ENCODE measurements around the gene RYR1. TPM values are rescaled to one million over a fixed set of nuclear protein-coding genes. Genes with fewer than 3 reads are reported as not detected.
"Not testable (repeated sequence)": the region's sequence is repeated elsewhere in the genome, so short reads cannot be mapped to it uniquely, and the experiment has no call there.

RYR1 gene
- total RNA-seq, 1 donor from 2014 or later = 14.4 TPM

DNA sequence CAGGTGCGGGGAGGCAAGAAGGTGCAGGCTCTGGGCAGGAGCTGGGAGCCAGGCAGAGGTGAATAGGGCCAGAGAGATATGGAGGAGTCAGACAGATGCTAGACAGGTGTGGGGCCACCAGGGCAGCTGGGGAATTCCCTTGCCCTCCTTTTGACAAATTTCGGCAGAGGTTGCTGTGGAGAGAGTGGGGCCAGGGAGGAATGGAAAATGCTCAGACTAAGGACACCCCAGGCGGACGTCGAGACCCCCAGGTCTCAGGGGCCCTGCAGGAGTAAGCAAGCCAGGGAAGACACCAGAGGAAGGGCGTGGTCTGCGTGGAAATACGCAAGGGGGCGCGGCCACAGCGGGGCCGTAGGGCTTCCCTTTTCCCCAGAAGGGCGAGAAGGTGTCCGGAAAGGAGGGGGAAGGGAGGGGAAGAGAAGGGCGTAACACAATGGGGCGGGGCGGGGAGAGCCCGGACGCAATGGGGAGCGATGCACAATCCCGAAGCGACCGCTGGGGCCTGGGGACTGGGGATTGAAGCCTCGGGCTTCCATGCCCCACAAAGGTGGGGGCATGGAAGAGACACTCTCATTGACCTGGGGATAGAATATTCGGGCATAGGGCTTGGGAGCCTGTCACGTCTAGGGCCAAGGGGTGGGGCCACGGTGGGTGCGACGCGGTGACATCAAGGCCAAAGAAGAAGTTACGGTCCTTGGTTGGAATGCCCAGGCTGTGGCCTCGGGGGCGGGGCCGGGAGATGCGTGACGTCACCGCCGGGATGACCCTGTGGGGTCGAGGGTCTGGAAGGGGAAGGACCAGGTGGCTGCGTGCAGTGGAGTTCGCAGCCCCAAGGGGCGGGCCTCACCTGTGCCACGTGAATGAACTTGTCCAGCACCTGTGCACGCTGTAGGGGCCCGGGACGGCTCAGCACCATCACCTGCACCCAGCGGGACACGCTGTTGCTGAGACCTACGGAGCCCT lies 15.7 kb upstream of the RYR1 start:
- intact Hi-C loops (cut with DNase I) = loop anchor here (10.0 kb wide), 1 partner anchor 107 kb away; no protein-coding TSS in a partner anchor
- ATAC-seq (peak; percentile 72), DNase-seq (ENCODE audit: low spot score) (peak; percentile 72)

DNA sequence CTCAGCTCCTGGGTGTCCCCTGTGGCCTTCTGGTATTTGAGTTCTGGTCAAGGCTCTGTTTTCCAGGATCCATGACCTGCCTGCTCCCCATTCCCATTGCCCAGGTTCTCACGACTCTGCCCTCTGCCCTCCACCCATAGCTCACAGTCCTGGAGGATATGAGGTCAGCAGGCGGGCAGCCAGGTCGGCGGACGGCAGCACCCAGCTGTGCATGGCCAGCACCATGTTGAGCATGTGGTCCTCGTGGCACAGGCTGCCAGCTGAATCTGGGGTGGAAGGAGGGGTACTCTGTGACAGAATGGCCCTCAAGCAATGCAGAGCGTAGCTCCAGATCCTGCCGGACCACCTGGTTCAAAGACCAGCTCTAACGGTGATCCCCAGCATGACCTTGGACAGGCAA lies 12.6 kb upstream of the RYR1 start:
- ATAC-seq (no peak), DNase-seq (ENCODE audit: low spot score) (no peak)
- intact Hi-C loops (cut with DNase I) = no loop called here

DNA sequence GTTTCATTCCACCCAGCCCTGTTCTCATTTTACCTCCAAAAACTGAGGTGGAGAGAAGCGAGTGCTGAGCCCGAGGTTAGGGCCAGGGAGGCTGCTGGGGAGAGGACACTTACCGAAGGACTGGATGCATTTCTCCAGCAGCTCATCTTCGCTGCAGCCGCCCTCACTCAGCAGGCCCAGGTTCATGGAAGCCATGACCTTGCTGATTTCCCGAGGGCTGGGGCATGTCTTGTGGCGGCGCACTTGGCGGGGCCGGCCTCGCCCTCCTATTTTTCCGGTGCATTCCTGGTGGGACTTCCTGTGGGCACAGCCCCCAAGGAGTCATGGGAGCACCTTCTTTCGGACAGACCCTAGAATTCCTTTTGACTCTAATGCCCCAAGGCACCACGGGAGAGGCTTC lies 11.6 kb upstream of the RYR1 start:
- ATAC-seq (no peak), DNase-seq (ENCODE audit: low spot score) (no peak)
- intact Hi-C loops (cut with DNase I) = no loop called here

DNA sequence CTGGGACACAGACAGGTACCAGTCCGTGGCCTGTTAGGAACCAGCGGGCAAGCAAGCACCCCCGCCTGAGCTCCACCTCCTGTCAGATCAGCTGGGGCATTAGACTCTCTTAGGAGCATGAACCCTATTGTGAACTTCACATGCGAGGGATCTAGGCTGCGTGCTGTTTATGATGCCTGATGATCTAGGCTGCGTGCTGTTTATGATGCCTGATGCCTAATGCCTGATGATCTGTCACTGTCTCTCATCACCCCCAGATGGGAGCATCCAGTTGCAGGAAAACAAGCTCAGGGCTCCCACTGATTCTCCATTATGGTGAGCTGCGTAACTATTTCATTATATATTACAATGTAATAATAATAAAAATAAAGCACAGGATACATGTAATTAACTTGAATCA lies 11.1 kb upstream of the RYR1 start:
- intact Hi-C loops (cut with DNase I) = no loop called here
- ATAC-seq (no peak), DNase-seq (ENCODE audit: low spot score) (no peak)

DNA sequence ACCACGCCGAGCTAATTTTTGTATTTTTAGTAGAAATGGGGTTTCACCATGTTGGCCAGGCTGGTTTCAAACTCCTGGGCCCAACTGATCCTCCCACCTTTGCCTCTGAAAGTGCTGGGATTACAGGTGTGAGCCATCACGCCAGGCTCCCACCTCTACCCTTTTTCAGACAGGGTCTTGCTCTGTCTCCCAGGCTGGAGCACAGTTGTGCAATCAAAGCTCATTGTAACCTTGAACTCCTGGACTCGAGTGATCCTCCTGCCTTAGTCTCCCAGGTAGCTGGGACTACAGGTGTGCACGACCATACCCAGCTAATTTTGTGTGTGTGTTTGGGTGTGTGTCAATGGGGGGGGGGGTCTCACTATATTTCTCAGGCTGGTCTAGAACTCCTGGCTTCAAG lies 9.2 kb upstream of the RYR1 start:
- DNase-seq (ENCODE audit: low spot score) (no peak), ATAC-seq (no peak)
- intact Hi-C loops (cut with DNase I) = no loop called here

DNA sequence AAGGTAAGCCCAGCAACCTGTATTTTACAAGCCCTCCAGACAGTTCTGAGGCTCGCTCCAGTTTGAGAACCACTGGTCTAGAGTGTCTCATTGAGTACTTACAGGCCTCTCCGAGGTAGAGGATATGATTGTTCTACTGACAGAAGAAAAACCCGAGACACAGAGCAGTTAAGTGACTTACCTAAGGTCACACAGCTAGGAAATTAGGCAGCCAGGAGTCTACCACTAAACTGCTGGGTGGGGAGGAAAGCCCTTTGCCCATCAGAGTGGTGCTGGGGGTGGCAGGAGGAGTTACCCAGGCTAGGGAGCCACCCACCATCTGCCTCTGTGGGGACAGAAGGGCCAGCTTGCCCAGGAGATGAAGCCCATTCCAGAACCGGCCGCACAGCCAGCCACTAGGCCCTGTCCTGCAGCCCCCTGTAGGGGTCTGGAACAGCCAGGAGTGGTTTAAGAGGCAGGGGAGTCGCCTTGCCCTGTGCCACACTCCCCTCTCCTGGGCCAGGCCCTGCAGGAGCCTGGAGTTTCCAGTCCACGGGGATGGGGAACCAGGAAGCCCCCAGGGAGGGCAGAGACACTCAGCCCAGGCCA lies 8.2 kb upstream of the RYR1 start:
- intact Hi-C loops (cut with DNase I) = no loop called here
- ATAC-seq = no peak
- DNase-seq (ENCODE audit: low spot score) = no peak

DNA sequence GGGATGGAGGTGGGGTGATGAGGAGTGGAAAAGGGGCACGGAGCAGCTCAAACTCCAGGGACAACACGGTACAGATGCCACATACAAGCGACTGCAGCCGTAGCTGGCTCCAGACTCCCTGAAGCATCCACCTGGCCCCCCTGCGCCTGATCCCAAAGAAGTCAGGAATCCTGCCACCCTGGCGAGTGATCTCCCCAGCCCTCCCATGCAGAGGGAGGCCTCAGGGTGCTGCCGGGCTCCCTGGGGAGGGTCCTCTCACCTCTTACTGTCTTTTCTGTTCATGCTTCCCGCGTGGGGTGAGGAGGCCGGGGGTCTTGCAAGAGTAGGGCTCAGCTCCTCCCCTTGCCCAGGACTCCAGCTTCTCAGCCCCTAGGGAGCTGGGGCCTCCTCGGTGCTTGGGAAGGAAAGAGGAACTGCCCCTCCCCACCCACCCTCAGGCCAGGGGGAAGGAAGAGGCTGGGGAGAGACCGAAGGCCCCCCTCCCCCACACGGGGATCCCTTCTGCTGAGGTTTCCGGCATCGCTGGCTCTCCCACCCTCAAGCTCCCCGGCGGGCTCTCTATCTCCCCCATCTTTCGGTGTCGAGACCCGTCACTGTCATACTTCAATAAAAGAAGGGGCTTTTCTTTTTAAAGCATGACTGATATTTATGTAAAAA lies 7.6 kb upstream of the RYR1 start, which contains the start of gene RASGRP4:
Gene RASGRP4 (minus strand): TSS at position 410 of the 657 bp plus-strand sequence. CDS start 128 bp downstream, at position 282.
- intact Hi-C loops (cut with DNase I) = no loop called here
- ATAC-seq (peak; percentile 57), DNase-seq (ENCODE audit: low spot score) (no peak)

DNA sequence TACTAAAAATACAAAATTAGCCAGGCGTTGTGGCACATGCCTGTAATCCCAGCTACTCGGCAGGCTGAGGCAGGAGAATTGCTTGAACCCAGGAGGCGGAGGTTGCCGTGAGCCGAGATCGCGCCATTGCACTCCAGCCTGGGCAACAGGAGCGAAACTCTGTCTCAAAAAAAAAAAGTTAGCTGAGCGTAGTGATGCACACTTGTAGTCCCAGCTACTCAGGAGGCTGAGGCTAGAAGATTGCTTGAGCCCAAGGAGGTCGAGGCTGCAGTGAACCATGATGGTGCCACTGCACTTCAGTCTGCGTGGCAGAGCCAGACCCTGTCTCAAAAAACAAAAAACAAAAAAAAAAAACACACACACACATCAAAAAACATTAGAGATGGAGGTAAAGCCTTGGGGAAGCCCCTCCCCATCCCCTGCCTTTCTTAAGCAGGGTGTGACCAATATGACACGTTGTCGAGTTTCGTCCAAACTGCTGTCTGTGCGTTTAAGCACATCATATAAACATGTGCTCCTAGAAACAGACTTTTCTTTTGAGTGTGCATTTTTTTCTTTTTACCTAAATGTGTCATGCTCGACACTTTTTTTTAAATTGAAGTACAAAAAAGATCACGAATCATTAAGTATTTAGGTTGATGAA lies 6.3 kb upstream of the RYR1 start:
- ATAC-seq; DNase-seq (ENCODE audit: low spot score); intact Hi-C loops (cut with DNase I): not testable (repeated sequence)

DNA sequence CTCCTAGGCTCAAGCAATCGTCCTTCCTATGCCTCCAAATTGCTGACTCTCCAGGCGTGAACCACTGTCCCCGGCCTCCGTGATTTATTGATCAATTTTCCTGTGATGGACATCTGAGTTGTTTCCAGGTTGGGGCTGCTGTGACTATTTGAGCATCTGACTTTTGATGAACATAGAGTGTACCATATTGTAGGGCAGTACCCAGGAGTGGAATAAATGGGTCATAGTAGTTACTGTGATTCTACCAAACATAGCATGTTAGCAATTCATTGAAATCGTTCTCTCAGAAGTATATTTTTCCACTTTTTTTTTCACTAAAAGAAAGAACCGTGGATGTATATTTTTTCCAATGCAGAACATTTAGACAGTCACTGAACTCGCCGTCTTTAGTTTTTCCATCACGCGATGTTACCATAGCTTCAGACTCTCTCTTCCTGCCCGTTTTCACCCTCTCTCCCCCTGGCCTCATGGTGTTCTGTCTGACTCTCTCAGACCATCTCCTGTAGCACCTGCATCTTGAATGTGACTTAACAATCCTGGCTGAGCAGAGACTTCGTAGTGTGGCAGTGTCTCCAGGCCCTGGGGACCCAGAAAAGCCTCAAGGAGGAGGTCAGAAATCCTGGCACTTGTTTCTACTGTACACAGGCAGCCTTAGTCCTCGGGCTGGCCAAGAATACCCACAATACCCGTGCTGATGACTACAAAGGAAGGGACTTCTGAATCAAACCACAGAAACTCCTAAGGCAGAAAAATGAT lies 4.3 kb upstream of the RYR1 start:
- intact Hi-C loops (cut with DNase I) = no loop called here
- no peak for DNase-seq (ENCODE audit: low spot score)
- no peak for ATAC-seq

DNA sequence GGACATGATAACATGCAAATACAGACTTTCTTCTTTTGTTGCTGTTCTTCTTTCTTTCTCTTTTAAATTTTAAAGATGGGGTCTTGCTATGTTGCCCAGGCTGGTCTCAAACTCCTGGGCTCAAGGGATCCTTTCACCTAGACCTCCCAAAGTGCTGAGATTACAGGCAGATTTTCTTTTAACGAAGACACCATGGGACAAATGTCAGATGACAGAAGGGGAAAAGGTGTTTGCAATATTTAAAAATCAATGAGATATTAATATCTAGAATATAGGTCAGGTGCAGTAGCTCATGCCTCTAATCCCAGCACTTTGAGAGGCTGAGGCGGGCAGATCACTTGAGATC lies 3.7 kb upstream of the RYR1 start:
- no peak for ATAC-seq
- no peak for DNase-seq (ENCODE audit: low spot score)
- intact Hi-C loops (cut with DNase I) = no loop called here

DNA sequence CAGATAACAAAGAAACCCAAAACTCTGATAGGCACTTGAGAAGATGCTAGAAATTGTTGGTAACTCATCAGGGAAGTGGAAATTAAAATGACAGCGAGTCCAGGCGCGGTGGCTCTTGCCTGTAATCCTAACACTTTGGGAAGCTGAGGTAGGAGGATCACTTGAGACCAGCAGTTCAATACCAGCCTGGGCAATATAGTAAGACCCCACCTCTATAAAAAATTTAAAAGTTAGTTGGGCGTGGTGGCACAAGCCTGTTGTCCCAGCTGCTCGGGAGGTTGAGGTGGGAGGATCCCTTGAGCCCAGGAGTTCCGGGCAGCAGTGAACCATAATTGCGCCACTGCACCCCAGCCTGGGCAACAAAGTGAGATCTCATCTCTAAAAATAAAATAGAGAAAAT lies 2.6 kb upstream of the RYR1 start:
- DNase-seq (ENCODE audit: low spot score) = no peak
- intact Hi-C loops (cut with DNase I) = no loop called here
- no peak for ATAC-seq

DNA sequence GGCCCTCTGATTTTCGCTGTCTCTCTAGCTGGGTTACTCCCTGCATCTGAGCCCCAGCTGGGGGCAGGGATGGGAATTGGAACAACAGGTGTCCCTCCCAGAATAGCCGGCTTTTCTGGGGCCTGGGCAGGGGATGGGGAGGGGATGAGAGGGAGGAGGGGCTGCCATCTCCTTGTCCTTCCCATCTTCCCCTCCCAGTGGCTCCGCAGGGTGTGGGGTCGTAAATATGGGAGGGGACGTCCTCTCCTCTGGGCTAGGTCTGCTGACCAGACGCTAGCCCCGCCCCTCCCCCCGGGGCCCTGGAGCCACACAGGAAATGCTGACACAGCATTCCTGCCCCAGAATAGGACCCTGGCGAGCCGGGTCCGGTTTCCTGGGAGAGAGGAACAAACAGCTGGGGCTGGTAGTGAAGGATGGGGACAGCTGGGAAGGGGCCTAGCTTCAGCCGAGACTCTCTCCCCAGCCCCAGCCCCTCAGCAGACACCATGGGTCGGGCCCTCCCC lies 1.1 kb downstream of the RYR1 start:
- intact Hi-C loops (cut with DNase I) = no loop called here
- ATAC-seq (peak; percentile 76), DNase-seq (ENCODE audit: low spot score) (no peak)

DNA sequence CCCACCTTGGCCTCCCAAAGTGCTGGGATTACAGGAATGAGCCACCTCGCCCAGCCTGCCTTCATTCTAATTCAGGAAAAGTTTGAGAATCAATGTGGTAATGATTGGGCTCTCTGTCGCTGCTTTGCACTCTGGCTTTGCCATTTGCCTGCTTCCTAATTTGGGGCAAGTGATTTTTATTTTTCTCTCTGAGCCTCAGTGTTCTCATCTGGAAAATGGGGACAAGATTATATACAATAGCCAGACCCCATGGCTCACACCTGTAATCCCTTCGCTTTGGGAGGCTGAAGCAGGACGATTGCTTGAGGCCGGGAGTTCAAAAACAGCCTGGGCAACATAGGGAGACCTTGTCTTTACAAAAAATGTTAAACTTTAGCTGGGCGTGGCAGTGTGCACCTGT lies 3.8 kb downstream of the RYR1 start:
- intact Hi-C loops (cut with DNase I) = no loop called here
- DNase-seq (ENCODE audit: low spot score) (no peak), ATAC-seq (no peak)

DNA sequence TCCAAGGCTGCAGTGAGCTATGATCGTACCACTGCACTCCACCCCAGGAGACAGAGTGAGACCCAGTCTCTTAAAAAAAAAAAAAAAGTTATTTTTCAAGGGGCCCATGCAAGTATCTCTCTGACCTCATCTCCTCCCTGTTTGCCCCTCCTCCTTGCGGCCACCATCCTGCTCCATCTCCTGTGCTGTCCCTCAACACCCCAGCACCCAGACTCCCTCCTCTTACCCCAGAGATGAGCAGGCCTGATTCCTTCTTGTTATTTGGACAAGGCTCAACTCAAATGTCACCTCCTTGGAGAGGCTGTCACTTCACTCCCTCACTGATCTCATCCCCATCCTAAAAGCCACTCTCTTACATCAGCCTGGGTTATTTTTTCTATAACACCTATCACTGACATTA lies 4.4 kb downstream of the RYR1 start:
- intact Hi-C loops (cut with DNase I) = no loop called here
- DNase-seq (ENCODE audit: low spot score) (no peak), ATAC-seq (no peak)

DNA sequence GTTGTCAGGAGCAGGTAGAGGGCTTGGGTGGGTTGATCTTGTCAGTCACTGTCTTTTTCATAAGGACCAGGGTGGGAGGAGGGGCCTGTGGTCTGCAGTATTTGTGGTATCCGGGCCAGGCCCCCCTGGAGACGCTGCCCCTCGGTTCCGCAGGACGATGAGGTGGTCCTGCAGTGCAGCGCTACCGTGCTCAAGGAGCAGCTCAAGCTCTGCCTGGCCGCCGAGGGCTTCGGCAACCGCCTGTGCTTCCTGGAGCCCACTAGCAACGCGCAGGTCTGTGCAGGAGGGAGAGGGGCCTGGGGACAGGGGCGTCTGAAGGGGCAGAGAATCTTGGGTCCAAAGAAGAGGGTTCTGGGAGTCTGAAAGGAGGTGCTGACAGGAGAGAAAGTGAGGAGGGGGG lies 7.1 kb downstream of the RYR1 start:
- intact Hi-C loops (cut with DNase I) = no loop called here
- no peak for DNase-seq (ENCODE audit: low spot score)
- ATAC-seq = no peak

DNA sequence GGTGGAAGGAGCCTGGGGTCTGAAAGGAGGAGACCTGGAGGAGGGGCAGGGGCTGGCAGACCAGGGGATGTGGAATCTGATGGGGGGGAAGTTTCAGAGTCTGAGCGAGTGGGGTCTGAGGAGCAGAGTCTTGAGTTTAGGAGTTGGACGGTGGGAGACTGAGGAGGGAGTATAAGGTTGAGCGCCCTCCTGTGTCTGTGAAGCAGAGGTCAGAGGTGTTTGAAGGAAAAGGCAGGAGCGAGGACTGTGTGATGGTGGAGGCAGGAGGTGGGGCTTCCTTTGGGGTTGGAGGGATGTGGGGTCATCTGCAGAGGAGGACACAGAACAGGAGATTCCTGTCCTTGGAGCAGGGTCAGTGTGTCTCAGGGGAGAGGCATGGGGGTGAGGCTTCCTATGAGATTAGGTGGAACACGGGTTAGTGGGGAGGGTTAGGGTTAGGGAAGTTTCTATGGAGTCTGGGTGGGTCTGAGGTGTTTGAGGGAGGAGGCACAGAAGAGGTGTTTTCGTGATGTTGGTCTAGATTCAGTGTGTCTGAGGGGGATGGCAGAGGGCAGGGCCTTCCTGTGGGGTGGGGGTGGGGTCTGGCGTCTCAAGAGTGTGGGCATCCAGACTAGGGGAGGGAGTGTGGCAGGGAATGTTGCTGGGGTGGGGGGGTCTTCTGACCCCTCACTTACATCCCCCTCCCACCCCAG lies 8.3 kb downstream of the RYR1 start:
- DNase-seq (ENCODE audit: low spot score) (no peak), ATAC-seq (no peak)
- intact Hi-C loops (cut with DNase I) = no loop called here

DNA sequence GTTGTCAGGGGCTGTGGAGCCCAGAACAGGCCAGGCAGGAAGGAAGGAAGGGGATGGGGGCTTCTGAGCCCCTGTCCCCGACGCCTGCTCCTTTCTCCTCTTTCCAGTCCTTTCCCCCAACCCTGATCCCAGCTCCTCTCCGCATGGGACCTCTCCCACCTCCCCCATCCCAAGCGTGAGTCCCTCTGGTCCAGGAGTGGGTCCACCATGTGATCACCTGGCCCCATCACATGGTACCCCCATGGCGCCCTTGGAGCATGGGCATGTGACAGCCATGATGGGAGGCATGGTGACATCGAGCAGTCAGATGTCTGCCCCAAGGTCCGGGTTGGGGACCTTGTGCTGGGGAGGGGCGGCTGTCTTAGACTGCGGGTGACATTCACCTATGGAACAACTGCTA lies 9.2 kb downstream of the RYR1 start:
- no peak for ATAC-seq
- no peak for DNase-seq (ENCODE audit: low spot score)
- intact Hi-C loops (cut with DNase I) = no loop called here

DNA sequence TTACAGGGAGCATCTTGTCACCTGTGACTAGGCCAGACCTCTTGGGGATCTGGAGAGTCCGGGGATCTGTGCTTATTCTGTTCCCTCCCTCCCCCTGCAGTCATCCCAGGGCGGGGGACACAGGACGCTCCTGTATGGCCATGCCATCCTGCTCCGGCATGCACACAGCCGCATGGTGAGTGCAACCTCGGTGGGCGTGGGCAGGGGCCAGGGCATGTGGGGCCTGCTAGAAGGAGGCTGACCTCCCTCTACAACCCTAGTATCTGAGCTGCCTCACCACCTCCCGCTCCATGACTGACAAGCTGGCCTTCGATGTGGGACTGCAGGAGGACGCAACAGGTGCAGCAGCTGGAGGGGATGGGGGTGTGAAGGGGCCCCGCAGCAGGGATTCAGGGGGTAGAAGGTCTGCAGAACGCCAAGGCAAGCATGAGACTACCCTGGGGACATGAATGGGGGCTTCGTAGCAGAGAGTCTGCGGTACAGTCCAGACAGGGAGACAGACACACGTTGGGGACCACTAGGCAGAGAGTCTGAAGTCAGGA lies 10.0 kb downstream of the RYR1 start:
- ATAC-seq = no peak
- intact Hi-C loops (cut with DNase I) = no loop called here
- no peak for DNase-seq (ENCODE audit: low spot score)

Measured in sciatic nerve (tissue), 2 donors.